Astrocyte of the spinal cord (primary cell): ENCODE measurements around the gene PHLDB2.
A peak's percentile ranks its signal among the peaks of the same experiment; 100 is the strongest.

Experiments used
- DNase-seq: peaks from one replicate; pipeline ENCODE4 v3.0.0; 2011; ENCODE audit warnings: low read depth, low spot score
- H3K4me3 ChIP-seq: 2 replicates; pipeline ENCODE4 v1.5.1; 2011; ENCODE audit warnings: low read depth, mild to moderate bottlenecking, low read length, moderate library complexity
- in situ Hi-C: cut with HindIII; loops from 2 replicates; pipeline ENCODE4 v1.10.0; 2017; ENCODE audit warnings: low sequenced_read_pairs
- TF ChIP-seq, protein P1 (sequence below): IDR thresholded peaks from 2 replicates; pipeline ENCODE4 v1.5.1; 2012; ENCODE audit warnings: low read depth, mild to moderate bottlenecking, low read length, inconsistent platforms

Gene PHLDB2

GRCh38 chr3:111856501-111856900 is 2.6 kb upstream of the PHLDB2 start:
- in situ Hi-C loops = no loop called here
- TF ChIP-seq, protein P1, sequence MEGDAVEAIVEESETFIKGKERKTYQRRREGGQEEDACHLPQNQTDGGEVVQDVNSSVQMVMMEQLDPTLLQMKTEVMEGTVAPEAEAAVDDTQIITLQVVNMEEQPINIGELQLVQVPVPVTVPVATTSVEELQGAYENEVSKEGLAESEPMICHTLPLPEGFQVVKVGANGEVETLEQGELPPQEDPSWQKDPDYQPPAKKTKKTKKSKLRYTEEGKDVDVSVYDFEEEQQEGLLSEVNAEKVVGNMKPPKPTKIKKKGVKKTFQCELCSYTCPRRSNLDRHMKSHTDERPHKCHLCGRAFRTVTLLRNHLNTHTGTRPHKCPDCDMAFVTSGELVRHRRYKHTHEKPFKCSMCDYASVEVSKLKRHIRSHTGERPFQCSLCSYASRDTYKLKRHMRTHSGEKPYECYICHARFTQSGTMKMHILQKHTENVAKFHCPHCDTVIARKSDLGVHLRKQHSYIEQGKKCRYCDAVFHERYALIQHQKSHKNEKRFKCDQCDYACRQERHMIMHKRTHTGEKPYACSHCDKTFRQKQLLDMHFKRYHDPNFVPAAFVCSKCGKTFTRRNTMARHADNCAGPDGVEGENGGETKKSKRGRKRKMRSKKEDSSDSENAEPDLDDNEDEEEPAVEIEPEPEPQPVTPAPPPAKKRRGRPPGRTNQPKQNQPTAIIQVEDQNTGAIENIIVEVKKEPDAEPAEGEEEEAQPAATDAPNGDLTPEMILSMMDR = no peak
- no peak overlapping the region for H3K4me3 ChIP-seq
- no peak for DNase-seq

DNA sequence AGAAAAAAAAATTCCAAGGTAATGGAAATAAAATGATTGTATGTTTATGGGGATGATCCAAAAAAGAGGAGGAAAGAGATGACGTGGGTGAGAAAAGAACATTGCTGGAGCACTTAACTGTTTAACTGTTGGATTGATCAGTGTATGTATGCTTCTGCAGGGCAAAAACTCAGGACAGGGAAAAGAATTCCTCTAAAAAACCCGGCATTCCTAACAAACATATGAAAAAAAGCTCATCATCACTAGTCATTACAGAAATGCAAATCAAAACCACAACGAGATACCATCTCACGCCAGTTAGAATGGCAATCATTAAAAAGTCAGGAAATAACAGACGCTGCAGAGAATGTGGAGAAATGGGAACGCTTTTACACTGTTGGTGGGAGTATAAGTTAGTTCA is 1.6 kb upstream of the PHLDB2 start:
- TF ChIP-seq, protein P1 = no peak
- in situ Hi-C loops = no loop called here
- H3K4me3 ChIP-seq = no peak overlapping the region
- DNase-seq = no peak

DNA sequence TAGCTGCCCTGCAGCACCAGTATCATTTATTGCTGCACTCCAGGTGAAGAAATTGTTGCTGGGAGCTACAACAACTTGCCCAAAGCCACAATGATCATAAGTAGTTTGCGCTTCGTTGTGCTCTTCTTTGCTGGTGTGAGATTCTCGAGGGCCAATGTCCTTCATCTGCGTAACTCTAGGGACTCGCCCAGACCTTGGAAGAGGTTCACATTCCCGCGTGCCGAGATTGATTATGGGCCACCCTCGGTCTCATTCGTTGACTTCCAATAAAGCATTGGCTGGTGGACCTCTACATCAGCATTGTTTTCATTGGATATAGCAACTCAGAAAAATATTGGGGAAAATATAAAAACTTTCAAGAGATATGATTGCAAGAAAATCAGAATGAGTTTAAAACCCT is 423 bp upstream of the PHLDB2 start:
- DNase-seq = no peak
- H3K4me3 ChIP-seq = peak overlapping the region; percentile 92
- TF ChIP-seq, protein P1 = no peak
- in situ Hi-C loops = no loop called here

GRCh38 chr3:111859974-111860859 is 1.2 kb downstream of the PHLDB2 start:
- DNase-seq = peak; percentile 95
- TF ChIP-seq, protein P1 = peak; percentile 59
- in situ Hi-C loops = no loop called here
- peak overlapping the region; percentile 92 for H3K4me3 ChIP-seq

- DNase-seq = peak; percentile 40
- TF ChIP-seq, protein P1 = no peak
- in situ Hi-C loops = no loop called here
- H3K4me3 ChIP-seq = peak overlapping the region; percentile 92
Measured at GRCh38 chr3:111861391-111861790, 2.3 kb downstream of the PHLDB2 start.

- in situ Hi-C loops = no loop called here
- TF ChIP-seq, protein P1 = no peak
- H3K4me3 ChIP-seq = no peak overlapping the region
- DNase-seq = no peak
Measured at GRCh38 chr3:111862415-111862814, 3.4 kb downstream of the PHLDB2 start.
